ENCODE measurements around the gene PLEKHA3.

GRCh38 chr2:178474560-178474959 is 5.7 kb upstream of the PLEKHA3 start:
- TF ChIP-seq TARDBP (IDR thresholded peaks at IDR 0.05) (no peak), SUZ12 (IDR thresholded peaks at IDR 0.05) (no peak), ELF4 (IDR thresholded peaks at IDR 0.05) (no peak), ARNT (IDR thresholded peaks at IDR 0.05) (no peak), LEF1 (IDR thresholded peaks at IDR 0.05; ENCODE audit: borderline replicate concordance) (no peak), L3MBTL2 (conservative IDR thresholded peaks at IDR 0.05) (no peak), NFRKB (IDR thresholded peaks at IDR 0.05) (no peak)
- TF ChIP-seq, protein P1, sequence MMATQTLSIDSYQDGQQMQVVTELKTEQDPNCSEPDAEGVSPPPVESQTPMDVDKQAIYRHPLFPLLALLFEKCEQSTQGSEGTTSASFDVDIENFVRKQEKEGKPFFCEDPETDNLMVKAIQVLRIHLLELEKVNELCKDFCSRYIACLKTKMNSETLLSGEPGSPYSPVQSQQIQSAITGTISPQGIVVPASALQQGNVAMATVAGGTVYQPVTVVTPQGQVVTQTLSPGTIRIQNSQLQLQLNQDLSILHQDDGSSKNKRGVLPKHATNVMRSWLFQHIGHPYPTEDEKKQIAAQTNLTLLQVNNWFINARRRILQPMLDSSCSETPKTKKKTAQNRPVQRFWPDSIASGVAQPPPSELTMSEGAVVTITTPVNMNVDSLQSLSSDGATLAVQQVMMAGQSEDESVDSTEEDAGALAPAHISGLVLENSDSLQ (IDR thresholded peaks at IDR 0.05) = no peak

All from HEK293T (cell line).